ENCODE results near the gene NSUN6. TPM values are rescaled to one million over a fixed set of nuclear protein-coding genes. Genes with fewer than 3 reads are reported as not detected.

Gene NSUN6
- total and polyA plus RNA-seq, 2 experiments from 2014 or later: 18.1 to 37.4 TPM

DNA sequence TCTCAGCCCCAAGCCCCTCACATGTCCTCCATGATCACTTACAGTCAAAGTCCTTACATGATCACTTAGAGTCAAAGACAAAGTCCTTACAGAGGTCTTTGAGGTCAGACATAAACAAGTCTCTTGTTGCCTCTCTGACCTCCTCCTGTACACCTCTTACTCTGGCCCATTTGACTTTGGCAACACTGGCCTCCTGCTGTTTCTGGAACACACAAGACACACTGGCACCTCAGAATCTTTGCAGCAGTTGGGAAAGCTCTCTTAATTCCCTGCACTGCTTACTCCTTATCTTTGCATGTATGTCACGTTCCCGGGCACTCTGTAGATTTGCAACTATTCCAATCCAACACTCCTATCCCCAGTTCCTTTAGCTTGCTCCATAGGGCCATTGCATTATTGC lies 102.3 kb downstream of the NSUN6 start (continued):
- TF ChIP-seq, protein P1, sequence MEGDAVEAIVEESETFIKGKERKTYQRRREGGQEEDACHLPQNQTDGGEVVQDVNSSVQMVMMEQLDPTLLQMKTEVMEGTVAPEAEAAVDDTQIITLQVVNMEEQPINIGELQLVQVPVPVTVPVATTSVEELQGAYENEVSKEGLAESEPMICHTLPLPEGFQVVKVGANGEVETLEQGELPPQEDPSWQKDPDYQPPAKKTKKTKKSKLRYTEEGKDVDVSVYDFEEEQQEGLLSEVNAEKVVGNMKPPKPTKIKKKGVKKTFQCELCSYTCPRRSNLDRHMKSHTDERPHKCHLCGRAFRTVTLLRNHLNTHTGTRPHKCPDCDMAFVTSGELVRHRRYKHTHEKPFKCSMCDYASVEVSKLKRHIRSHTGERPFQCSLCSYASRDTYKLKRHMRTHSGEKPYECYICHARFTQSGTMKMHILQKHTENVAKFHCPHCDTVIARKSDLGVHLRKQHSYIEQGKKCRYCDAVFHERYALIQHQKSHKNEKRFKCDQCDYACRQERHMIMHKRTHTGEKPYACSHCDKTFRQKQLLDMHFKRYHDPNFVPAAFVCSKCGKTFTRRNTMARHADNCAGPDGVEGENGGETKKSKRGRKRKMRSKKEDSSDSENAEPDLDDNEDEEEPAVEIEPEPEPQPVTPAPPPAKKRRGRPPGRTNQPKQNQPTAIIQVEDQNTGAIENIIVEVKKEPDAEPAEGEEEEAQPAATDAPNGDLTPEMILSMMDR (conservative IDR thresholded peaks at IDR 0.05; ENCODE audit: low read depth in 2 of 2): no peak
- TF ChIP-seq EZH2 (IDR thresholded peaks at IDR 0.05; ENCODE audit: low read depth, unreplicated experiment): no peak
- no peak for TF ChIP-seq STAT1 (IDR thresholded peaks at IDR 0.05; ENCODE audit: unreplicated experiment)
- TF ChIP-seq, protein P2, sequence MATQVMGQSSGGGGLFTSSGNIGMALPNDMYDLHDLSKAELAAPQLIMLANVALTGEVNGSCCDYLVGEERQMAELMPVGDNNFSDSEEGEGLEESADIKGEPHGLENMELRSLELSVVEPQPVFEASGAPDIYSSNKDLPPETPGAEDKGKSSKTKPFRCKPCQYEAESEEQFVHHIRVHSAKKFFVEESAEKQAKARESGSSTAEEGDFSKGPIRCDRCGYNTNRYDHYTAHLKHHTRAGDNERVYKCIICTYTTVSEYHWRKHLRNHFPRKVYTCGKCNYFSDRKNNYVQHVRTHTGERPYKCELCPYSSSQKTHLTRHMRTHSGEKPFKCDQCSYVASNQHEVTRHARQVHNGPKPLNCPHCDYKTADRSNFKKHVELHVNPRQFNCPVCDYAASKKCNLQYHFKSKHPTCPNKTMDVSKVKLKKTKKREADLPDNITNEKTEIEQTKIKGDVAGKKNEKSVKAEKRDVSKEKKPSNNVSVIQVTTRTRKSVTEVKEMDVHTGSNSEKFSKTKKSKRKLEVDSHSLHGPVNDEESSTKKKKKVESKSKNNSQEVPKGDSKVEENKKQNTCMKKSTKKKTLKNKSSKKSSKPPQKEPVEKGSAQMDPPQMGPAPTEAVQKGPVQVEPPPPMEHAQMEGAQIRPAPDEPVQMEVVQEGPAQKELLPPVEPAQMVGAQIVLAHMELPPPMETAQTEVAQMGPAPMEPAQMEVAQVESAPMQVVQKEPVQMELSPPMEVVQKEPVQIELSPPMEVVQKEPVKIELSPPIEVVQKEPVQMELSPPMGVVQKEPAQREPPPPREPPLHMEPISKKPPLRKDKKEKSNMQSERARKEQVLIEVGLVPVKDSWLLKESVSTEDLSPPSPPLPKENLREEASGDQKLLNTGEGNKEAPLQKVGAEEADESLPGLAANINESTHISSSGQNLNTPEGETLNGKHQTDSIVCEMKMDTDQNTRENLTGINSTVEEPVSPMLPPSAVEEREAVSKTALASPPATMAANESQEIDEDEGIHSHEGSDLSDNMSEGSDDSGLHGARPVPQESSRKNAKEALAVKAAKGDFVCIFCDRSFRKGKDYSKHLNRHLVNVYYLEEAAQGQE (IDR thresholded peaks at IDR 0.05; ENCODE audit: unreplicated experiment): no peak
- no peak for TF ChIP-seq ZNF114 (CRISPR knock-in tag; IDR thresholded peaks at IDR 0.05)
- no peak for TF ChIP-seq JUNB (IDR thresholded peaks at IDR 0.05; ENCODE audit: unreplicated experiment)
- no peak for TF ChIP-seq CREB1 (CRISPR knock-in tag; IDR thresholded peaks at IDR 0.05; ENCODE audit: low read depth)

DNA sequence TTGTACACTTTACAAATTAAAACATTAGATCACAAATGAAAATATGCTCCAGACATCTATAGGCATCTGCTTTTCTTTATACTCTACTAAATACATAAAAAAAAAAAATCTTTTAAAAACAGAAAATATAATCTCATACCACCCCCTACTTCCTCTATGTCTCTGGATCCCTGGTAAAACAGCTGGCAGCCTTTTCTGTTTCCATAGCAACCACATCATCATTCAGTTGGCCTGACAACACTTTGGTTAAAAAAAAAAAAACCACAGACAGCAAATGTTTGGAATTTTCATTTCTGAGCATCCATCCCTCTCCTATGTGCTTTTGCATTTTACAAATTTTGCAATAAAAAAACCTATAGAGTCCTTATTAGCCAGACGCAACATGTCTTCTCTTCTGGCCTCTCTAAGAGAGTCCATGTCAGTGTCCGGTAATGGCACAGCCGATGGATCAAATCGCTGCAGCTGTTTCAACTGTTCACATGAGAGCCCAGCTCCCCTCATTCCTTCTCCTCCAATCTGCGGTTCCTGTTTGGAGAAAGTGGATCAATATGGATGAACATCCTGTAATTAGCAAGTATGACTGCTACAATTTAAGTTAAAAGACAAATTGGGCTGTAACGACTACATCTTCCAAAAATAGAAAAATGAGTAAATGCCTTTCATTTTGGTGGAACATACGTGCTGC lies 105.6 kb downstream of the NSUN6 start:
- no peak overlapping the region for H3K4me3 ChIP-seq
- Mint-ChIP-seq H3K27me3 (ENCODE audit: insufficient read depth, low read depth, poor library complexity) (peaks cover 2% of the 10 kb centered on the region), H3K4me1 (no peaks in the 10 kb centered on the region; the same call in 2 of the 3 replicates), H3K27ac (no peak overlapping the region), H3K9me3 (no peaks in the 10 kb centered on the region), H3K4me3 (no peak overlapping the region), H3K36me3 (ENCODE audit: low read depth) (peaks cover 17% of the 10 kb centered on the region)
- H3K9me2 ChIP-seq (ENCODE audit: insufficient read depth): no peaks in the 10 kb centered on the region
- no peak overlapping the region for H3K4me2 ChIP-seq
- H3K27ac ChIP-seq (ENCODE audit: low read depth): no peak overlapping the region
- H4K20me1 ChIP-seq (replicated peaks; ENCODE audit: insufficient read depth): no peaks in the 10 kb centered on the region; the same call in 1 of the 2 replicates
- ATAC-seq (no peak), DNase-seq (ENCODE audit: low spot score) (no peak)
- no peaks in the 10 kb centered on the region for H3K79me2 ChIP-seq (replicated peaks; ENCODE audit: insufficient read depth)
- H3K27me3 ChIP-seq (ENCODE audit: insufficient read depth): no peaks in the 10 kb centered on the region
- H3K4me1 ChIP-seq (ENCODE audit: insufficient read depth): no peaks in the 10 kb centered on the region
- no peaks in the 10 kb centered on the region for H3F3A ChIP-seq (replicated peaks; ENCODE audit: low read depth)
- no peak overlapping the region for H2AFZ ChIP-seq
- H3K36me3 ChIP-seq (ENCODE audit: insufficient read depth): no peaks in the 10 kb centered on the region
- TF ChIP-seq, protein P3, sequence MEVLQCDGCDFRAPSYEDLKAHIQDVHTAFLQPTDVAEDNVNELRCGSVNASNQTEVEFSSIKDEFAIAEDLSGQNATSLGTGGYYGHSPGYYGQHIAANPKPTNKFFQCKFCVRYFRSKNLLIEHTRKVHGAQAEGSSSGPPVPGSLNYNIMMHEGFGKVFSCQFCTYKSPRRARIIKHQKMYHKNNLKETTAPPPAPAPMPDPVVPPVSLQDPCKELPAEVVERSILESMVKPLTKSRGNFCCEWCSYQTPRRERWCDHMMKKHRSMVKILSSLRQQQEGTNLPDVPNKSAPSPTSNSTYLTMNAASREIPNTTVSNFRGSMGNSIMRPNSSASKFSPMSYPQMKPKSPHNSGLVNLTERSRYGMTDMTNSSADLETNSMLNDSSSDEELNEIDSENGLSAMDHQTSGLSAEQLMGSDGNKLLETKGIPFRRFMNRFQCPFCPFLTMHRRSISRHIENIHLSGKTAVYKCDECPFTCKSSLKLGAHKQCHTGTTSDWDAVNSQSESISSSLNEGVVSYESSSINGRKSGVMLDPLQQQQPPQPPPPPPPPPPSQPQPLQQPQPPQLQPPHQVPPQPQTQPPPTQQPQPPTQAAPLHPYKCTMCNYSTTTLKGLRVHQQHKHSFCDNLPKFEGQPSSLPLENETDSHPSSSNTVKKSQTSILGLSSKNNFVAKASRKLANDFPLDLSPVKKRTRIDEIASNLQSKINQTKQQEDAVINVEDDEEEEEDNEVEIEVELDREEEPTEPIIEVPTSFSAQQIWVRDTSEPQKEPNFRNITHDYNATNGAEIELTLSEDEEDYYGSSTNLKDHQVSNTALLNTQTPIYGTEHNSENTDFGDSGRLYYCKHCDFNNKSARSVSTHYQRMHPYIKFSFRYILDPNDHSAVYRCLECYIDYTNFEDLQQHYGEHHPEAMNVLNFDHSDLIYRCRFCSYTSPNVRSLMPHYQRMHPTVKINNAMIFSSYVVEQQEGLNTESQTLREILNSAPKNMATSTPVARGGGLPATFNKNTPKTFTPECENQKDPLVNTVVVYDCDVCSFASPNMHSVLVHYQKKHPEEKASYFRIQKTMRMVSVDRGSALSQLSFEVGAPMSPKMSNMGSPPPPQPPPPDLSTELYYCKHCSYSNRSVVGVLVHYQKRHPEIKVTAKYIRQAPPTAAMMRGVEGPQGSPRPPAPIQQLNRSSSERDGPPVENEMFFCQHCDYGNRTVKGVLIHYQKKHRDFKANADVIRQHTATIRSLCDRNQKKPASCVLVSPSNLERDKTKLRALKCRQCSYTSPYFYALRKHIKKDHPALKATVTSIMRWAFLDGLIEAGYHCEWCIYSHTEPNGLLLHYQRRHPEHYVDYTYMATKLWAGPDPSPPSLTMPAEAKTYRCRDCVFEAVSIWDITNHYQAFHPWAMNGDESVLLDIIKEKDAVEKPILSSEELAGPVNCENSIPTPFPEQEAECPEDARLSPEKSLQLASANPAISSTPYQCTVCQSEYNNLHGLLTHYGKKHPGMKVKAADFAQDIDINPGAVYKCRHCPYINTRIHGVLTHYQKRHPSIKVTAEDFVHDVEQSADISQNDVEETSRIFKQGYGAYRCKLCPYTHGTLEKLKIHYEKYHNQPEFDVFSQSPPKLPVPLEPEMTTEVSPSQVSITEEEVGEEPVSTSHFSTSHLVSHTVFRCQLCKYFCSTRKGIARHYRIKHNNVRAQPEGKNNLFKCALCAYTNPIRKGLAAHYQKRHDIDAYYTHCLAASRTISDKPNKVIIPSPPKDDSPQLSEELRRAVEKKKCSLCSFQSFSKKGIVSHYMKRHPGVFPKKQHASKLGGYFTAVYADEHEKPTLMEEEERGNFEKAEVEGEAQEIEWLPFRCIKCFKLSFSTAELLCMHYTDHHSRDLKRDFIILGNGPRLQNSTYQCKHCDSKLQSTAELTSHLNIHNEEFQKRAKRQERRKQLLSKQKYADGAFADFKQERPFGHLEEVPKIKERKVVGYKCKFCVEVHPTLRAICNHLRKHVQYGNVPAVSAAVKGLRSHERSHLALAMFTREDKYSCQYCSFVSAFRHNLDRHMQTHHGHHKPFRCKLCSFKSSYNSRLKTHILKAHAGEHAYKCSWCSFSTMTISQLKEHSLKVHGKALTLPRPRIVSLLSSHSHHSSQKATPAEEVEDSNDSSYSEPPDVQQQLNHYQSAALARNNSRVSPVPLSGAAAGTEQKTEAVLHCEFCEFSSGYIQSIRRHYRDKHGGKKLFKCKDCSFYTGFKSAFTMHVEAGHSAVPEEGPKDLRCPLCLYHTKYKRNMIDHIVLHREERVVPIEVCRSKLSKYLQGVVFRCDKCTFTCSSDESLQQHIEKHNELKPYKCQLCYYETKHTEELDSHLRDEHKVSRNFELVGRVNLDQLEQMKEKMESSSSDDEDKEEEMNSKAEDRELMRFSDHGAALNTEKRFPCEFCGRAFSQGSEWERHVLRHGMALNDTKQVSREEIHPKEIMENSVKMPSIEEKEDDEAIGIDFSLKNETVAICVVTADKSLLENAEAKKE (CRISPR knock-in tag; IDR thresholded peaks at IDR 0.05): no peak
- TF ChIP-seq ZNF114 (CRISPR knock-in tag; IDR thresholded peaks at IDR 0.05): no peak
- TF ChIP-seq EZH2 (IDR thresholded peaks at IDR 0.05; ENCODE audit: low read depth, unreplicated experiment): no peak
- no peak for TF ChIP-seq JUNB (IDR thresholded peaks at IDR 0.05; ENCODE audit: unreplicated experiment)
- TF ChIP-seq, protein P4, sequence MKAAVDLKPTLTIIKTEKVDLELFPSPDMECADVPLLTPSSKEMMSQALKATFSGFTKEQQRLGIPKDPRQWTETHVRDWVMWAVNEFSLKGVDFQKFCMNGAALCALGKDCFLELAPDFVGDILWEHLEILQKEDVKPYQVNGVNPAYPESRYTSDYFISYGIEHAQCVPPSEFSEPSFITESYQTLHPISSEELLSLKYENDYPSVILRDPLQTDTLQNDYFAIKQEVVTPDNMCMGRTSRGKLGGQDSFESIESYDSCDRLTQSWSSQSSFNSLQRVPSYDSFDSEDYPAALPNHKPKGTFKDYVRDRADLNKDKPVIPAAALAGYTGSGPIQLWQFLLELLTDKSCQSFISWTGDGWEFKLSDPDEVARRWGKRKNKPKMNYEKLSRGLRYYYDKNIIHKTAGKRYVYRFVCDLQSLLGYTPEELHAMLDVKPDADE (IDR thresholded peaks at IDR 0.05): no peak
- no peak for TF ChIP-seq NANOG (IDR thresholded peaks at IDR 0.05; ENCODE audit: borderline replicate concordance)
- TF ChIP-seq STAT1 (IDR thresholded peaks at IDR 0.05; ENCODE audit: unreplicated experiment): no peak
- no peak for TF ChIP-seq CREB1 (CRISPR knock-in tag; IDR thresholded peaks at IDR 0.05; ENCODE audit: low read depth)
